Endothelial cell of umbilical vein (primary cell): ENCODE measurements around the gene GRIK3. TPM values are rescaled to one million over a fixed set of nuclear protein-coding genes. Genes with fewer than 3 reads are reported as not detected.

ENCODE experiments used
- BruUV-seq: library from RNA; stranded (reverse); fragments of 400-500 nt; replicated peaks from 2 replicates; lab custom pipeline; 2021; lab: Mats Ljungman, UMichigan
- CTCF ChIA-PET: fragments of 300-600, 350-600 bp; sonication (Branson Sonifier 250); formaldehyde crosslinking; loops from one replicate; lab custom pipeline; 2021; ENCODE audit warnings: antibody characterized with exemption, inconsistent platforms; lab: Charles Lee
- POLR2A ChIA-PET: fragments of 300-600, 350-600 bp; sonication (Branson Sonifier 250); formaldehyde crosslinking; loops from one replicate; lab custom pipeline; 2021; ENCODE audit warnings: antibody characterized with exemption, inconsistent platforms; lab: Charles Lee
- DNase-seq: peaks from one replicate; pipeline ENCODE4 v3.0.0-alpha.2; 2011; ENCODE audit warnings: low read depth, low spot score
- FAIRE-seq: peaks from 2 replicates; lab custom pipeline; 2011; peaks lifted over from hg19 to GRCh38; lab: Jason Lieb, UNC
- H2AFZ ChIP-seq: 2 replicates; pipeline ENCODE4 v1.6.0; 2012; ENCODE audit warnings: low read depth, low read length, control low read depth, inconsistent platforms
- H3K27ac ChIP-seq: 2 replicates; pipeline ENCODE4 v1.5.1; 2011; ENCODE audit warnings: low read depth, mild to moderate bottlenecking, control low read depth, low read length, moderate library complexity; ENCODE audit not compliant: insufficient read depth
- H3K27me3 ChIP-seq, 2 experiments: 2 replicates each; pipeline versions ENCODE4 v1.6.0 to v1.6.1; 2011; ENCODE audit warnings: low read length in 2 of 2, mixed read lengths in 1 of 2; ENCODE audit not compliant: control insufficient read depth in 2 of 2, insufficient read depth in 2 of 2
- H3K36me3 ChIP-seq, 2 experiments: 2 replicates in 1 of 2; 3 replicates in 1 of 2; pipeline ENCODE4 v1.5.1; 2011; ENCODE audit warnings: low read length in 2 of 2, mild to moderate bottlenecking in 1 of 2, moderate library complexity in 1 of 2; ENCODE audit not compliant: control insufficient read depth in 2 of 2, insufficient read depth in 2 of 2; ENCODE audit errors: extremely low read depth in 1 of 2
- H3K4me1 ChIP-seq: 3 replicates; pipeline ENCODE4 v1.5.1; 2011; ENCODE audit warnings: mild to moderate bottlenecking, low read length; ENCODE audit not compliant: control insufficient read depth, insufficient read depth; ENCODE audit errors: extremely low read depth
- H3K4me2 ChIP-seq: 2 replicates; pipeline ENCODE4 v1.6.1; 2011; ENCODE audit warnings: low read length, control low read depth, mixed read lengths; ENCODE audit not compliant: insufficient read depth
- H3K4me3 ChIP-seq, 3 experiments: fragments of 200-600 bp in 1 of 3; sonication (generic), shearing (Covaris generic) in 1 of 3; replicated peaks in 1 of 3; 2 replicates each; pipeline ENCODE4 v1.5.1; 2011 to 2016; ENCODE audit warnings: control low read depth in 3 of 3, low read length in 3 of 3, mild to moderate bottlenecking in 2 of 3, inconsistent platforms in 1 of 3, low read depth in 1 of 3, moderate library complexity in 1 of 3; ENCODE audit not compliant: insufficient read depth in 1 of 3
- H3K79me2 ChIP-seq: 2 replicates; pipeline ENCODE4 v1.6.0; 2012; ENCODE audit warnings: low read length, inconsistent platforms; ENCODE audit not compliant: control insufficient read depth, insufficient read depth
- H3K9ac ChIP-seq: replicated peaks from 2 replicates; pipeline ENCODE3; 2011; ENCODE audit warnings: low read length, control low read depth; ENCODE audit not compliant: insufficient read depth; ENCODE audit errors: extremely low read depth
- H3K9me1 ChIP-seq: replicated peaks from 3 replicates; pipeline ENCODE4 v1.6.0; 2011; ENCODE audit warnings: mild to moderate bottlenecking, low read length; ENCODE audit not compliant: control insufficient read depth, insufficient read depth; ENCODE audit errors: extremely low read depth
- H3K9me3 ChIP-seq: replicated peaks from 2 replicates; pipeline ENCODE4 v1.5.1; 2012; ENCODE audit warnings: low read length, inconsistent platforms; ENCODE audit not compliant: control insufficient read depth, insufficient read depth
- H4K20me1 ChIP-seq: replicated peaks from 2 replicates; pipeline ENCODE3; 2011; ENCODE audit warnings: mild to moderate bottlenecking, low read length; ENCODE audit not compliant: control insufficient read depth, insufficient read depth; ENCODE audit errors: extremely low read depth
- EZH2 ChIP-seq: IDR thresholded peaks from 2 replicates; pipeline ENCODE4 v1.6.1; 2012; ENCODE audit warnings: borderline replicate concordance, low read depth, mild to moderate bottlenecking, moderate library complexity, low read length, inconsistent platforms; ENCODE audit not compliant: severe bottlenecking
- FOS ChIP-seq: IDR thresholded peaks from 2 replicates; pipeline ENCODE4 v1.6.1; 2011; ENCODE audit warnings: mild to moderate bottlenecking, low read length, moderate library complexity, borderline replicate concordance; ENCODE audit not compliant: insufficient read depth
- GATA2 ChIP-seq: IDR thresholded peaks from 2 replicates; pipeline ENCODE4 v1.7.0; 2011; ENCODE audit warnings: low read depth, mild to moderate bottlenecking, moderate library complexity, mixed read lengths, low read length; ENCODE audit not compliant: insufficient read length, insufficient read depth
- JUN ChIP-seq: IDR thresholded peaks from 2 replicates; pipeline ENCODE4 v1.6.1; 2011; ENCODE audit warnings: borderline replicate concordance, low read depth; ENCODE audit not compliant: insufficient read length, insufficient read depth
- MYC ChIP-seq: IDR thresholded peaks from one replicate; pipeline ENCODE4 v1.6.1; 2011; ENCODE audit warnings: mild to moderate bottlenecking, low read depth, low read length
- POLR2A ChIP-seq: IDR thresholded peaks from 2 replicates; pipeline ENCODE4 v1.6.1; 2012; ENCODE audit warnings: low read depth, mild to moderate bottlenecking, control low read depth, low read length
- POLR2AphosphoS5 ChIP-seq: IDR thresholded peaks from 2 replicates; pipeline ENCODE4 v1.6.1; 2012; ENCODE audit warnings: low read depth, mild to moderate bottlenecking, control low read depth, low read length, moderate library complexity; ENCODE audit not compliant: insufficient read depth
- dilution Hi-C: fragments of 300-500 bp; cut with MboI; formaldehyde crosslinking; loops from one replicate; pipeline ENCODE4 v1.15.0; 2019; ENCODE audit warnings: low sequenced_read_pairs; ENCODE audit not compliant: extremely low pct_ligation_motif_present
- intact Hi-C: fragments of 100-400 bp; cut with micrococcal nuclease; formaldehyde crosslinking; loops from one replicate; pipeline ENCODE4 v1.10.0; 2022
- polyA plus RNA-seq, 4 experiments: library from polyadenylated mRNA; depleted of rRNA in 3 of 4; stranded (reverse) in 3 of 4; unstranded in 1 of 4; fragments of >200 nt; gene quantifications; 2 replicates each; pipeline versions ENCODE4 v1.2.1 to v1.2.3, GENCODE V29; 2011 to 2012; ENCODE audit warnings: missing spikeins in 1 of 4
- total RNA-seq: library from RNA; stranded (reverse); gene quantifications from 2 replicates; pipeline ENCODE4 v1.2.3, GENCODE V29; 2021
- TF ChIP-seq, protein P1 (sequence below): IDR thresholded peaks from 2 replicates; pipeline ENCODE4 v1.6.1; 2011; ENCODE audit not compliant: insufficient read depth, insufficient read length
- TF ChIP-seq, protein P2 (sequence below), 2 donors: IDR thresholded peaks; 1 replicate in 1 of 2; 2 replicates in 1 of 2; pipeline ENCODE4 v1.5.1; 2011; ENCODE audit warnings: low read length in 2 of 2, mild to moderate bottlenecking in 2 of 2, moderate library complexity in 2 of 2, control low read depth in 1 of 2, inconsistent platforms in 1 of 2, low read depth in 1 of 2; ENCODE audit not compliant: insufficient read depth in 1 of 2; ENCODE audit errors: extremely low read depth in 1 of 2

GRIK3 gene
- total and polyA plus RNA-seq, 2 donors (not counting 3 experiments of a cell fraction or from before 2014, with no cell fraction given): not detected

- Histone ChIP-seq H3K79me2 (no peaks in the 10 kb centered on the region), H3K36me3 (no peaks in the 10 kb centered on the region), H3K9ac (no peak overlapping the region), H3K4me2 (no peak overlapping the region), H3K4me1 (no peaks in the 10 kb centered on the region), H3K27me3 (no peaks in the 10 kb centered on the region), H2AFZ (no peak overlapping the region), H3K4me3 (no peak overlapping the region), H3K9me3 (no peaks in the 10 kb centered on the region), H4K20me1 (no peaks in the 10 kb centered on the region), H3K27ac (no peak overlapping the region), H3K9me1 (no peaks in the 10 kb centered on the region)
- TF ChIP-seq MYC (no peak), EZH2 (no peak), GATA2 (no peak)
- ChIA-PET CTCF (no interaction called here), POLR2A (no interaction called here)
- DNase-seq (no peak), FAIRE-seq (no peak)
- intact Hi-C loops (no loop called here), dilution Hi-C loops (no loop called here)
- BruUV-seq: no TSS peak
These were observed 42.8 kb downstream of the GRIK3 start for GRCh38 chr1:36991551-36991950.

GRCh38 chr1:36990928-36991327 is 43.4 kb downstream of the GRIK3 start:
- Histone ChIP-seq H3K9me3 (no peaks in the 10 kb centered on the region), H3K27ac (no peak overlapping the region), H3K9ac (no peak overlapping the region), H3K79me2 (no peaks in the 10 kb centered on the region), H3K4me3 (no peak overlapping the region), H3K4me1 (no peaks in the 10 kb centered on the region), H2AFZ (no peak overlapping the region), H3K9me1 (no peaks in the 10 kb centered on the region), H3K27me3 (no peaks in the 10 kb centered on the region), H3K36me3 (no peaks in the 10 kb centered on the region), H4K20me1 (no peaks in the 10 kb centered on the region), H3K4me2 (no peak overlapping the region)
- no peak for TF ChIP-seq POLR2AphosphoS5
- TF ChIP-seq POLR2A: no peak
- TF ChIP-seq MYC: no peak
- TF ChIP-seq EZH2: no peak
- no peak for TF ChIP-seq GATA2
- no peak for TF ChIP-seq JUN
- TF ChIP-seq, protein P1, sequence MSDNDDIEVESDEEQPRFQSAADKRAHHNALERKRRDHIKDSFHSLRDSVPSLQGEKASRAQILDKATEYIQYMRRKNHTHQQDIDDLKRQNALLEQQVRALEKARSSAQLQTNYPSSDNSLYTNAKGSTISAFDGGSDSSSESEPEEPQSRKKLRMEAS: no peak
- TF ChIP-seq, protein P2, sequence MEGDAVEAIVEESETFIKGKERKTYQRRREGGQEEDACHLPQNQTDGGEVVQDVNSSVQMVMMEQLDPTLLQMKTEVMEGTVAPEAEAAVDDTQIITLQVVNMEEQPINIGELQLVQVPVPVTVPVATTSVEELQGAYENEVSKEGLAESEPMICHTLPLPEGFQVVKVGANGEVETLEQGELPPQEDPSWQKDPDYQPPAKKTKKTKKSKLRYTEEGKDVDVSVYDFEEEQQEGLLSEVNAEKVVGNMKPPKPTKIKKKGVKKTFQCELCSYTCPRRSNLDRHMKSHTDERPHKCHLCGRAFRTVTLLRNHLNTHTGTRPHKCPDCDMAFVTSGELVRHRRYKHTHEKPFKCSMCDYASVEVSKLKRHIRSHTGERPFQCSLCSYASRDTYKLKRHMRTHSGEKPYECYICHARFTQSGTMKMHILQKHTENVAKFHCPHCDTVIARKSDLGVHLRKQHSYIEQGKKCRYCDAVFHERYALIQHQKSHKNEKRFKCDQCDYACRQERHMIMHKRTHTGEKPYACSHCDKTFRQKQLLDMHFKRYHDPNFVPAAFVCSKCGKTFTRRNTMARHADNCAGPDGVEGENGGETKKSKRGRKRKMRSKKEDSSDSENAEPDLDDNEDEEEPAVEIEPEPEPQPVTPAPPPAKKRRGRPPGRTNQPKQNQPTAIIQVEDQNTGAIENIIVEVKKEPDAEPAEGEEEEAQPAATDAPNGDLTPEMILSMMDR (IDR thresholded peaks at IDR 0.05; ENCODE audit: extremely low read depth in 1 of 2, insufficient read depth in 1 of 2, low read depth in 1 of 2, low read length in 2 of 2): no peak
- no peak for TF ChIP-seq FOS
- intact Hi-C loops (no loop called here), dilution Hi-C loops (no loop called here)
- DNase-seq (no peak), FAIRE-seq (no peak)
- CTCF ChIA-PET: no interaction called here
- POLR2A ChIA-PET: no interaction called here
- no TSS peak for BruUV-seq
